NT2/D1 (cell line): Measurements from ENCODE around the gene CTSK.

ENCODE experiments used
- SUZ12 ChIP-seq: IDR thresholded peaks from 2 replicates; pipeline ENCODE4 v1.6.1; 2011; ENCODE audit not compliant: insufficient read length, insufficient read depth; ENCODE audit errors: extremely low read depth
- YY1 ChIP-seq: IDR thresholded peaks from 2 replicates; pipeline ENCODE4 v1.6.1; 2011; ENCODE audit not compliant: insufficient read length, insufficient read depth
- ZNF274 ChIP-seq: IDR thresholded peaks from 2 replicates; pipeline ENCODE4 v1.6.1; 2011; ENCODE audit warnings: mild to moderate bottlenecking, low read depth, low read length

DNA sequence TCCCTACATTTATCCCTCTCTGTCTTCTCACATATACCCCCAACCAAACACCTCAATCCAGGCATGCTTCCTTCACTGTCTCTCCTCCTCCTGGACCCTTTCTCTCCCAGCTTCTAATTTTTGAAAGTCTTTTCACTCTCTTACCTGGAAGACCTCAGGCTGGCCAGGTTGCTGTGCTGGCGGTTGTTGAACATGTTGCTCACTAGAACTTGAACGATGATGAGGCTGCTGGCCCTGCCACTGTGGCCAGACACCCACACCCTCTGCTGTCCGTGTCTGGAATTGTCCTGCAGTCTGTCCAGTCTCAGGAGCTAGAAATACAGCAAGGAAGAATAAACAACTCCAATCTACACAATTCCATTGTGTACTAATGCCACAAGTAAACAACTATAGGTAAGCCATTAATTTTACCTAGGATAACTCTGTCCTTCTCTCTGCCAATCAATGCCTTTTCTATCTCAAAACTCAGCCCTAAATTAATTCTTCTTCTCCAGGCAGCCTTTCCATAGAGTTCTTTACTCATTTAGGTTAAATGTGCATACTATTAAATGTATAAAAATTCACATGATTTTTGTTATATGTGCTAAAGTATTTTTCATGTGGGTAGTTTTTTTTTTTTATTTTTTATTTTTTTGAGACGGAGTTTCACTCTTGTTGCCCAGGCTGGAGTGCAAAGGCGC lies 5.1 kb upstream of the CTSK start:
- no peak for TF ChIP-seq ZNF274
- no peak for TF ChIP-seq YY1
- no peak for TF ChIP-seq SUZ12
